ENCODE results near the gene CALCOCO1. TPM values are rescaled to one million over a fixed set of nuclear protein-coding genes. Genes with fewer than 3 reads are reported as not detected.

CALCOCO1 gene
- total and polyA plus RNA-seq, 12 donors: 48.0 to 187 (median 122) TPM

DNA sequence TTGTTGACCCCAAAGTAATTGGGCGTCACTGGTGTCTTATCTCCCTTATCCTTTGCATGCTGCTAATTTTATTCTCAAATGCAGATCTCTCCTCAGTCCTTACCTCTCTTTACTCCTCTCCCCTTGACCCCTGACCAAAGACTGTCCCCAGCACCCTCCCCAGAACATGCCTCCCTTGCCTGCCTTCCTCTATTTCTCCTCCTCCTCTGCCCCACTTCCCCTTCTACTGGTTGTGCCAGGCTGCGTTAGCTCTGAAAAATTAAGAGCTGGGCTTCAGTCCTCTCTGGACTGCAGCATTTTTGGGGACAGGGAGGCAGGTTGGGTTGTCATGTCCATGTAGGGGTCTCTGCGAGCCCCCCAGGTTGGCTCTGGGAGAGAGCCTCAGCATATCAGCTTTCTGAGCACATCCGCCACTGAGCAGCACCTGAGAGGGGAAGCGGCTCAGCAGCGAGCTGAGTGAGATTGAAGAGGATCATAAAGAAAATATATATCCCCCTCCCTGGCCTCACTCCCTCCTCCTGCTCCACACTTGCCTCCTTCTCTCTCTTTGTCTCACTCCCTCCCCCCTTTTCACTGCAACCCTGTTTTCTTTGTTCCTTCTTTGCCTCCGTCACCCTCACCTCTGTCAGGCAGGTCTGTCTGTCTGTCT, 31.0 kb upstream of the CALCOCO1 start:
- intact Hi-C loops (cut with DNase I): no loop called here
- Histone ChIP-seq H3K4me3 (no peak overlapping the region), H3K4me1 (replicated peaks in 1 of 2) (peaks cover 0 to 4% of the 10 kb centered on the region in 2 donors), H3K27me3 (peaks cover 26% of the 10 kb centered on the region), H3K27ac (no peak overlapping the region), H3K36me3 (replicated peaks in 1 of 2) (no peaks in the 10 kb centered on the region), H3K9me3 (replicated peaks in 1 of 3) (no peaks in the 10 kb centered on the region)
- WGBS, 4 donors: 31 to 41% (median 35%) methylated on average over 7 of the region's 7 CpGs
- TF ChIP-seq POLR2A (IDR thresholded peaks at IDR 0.05): no peak
- TF ChIP-seq, protein P1, sequence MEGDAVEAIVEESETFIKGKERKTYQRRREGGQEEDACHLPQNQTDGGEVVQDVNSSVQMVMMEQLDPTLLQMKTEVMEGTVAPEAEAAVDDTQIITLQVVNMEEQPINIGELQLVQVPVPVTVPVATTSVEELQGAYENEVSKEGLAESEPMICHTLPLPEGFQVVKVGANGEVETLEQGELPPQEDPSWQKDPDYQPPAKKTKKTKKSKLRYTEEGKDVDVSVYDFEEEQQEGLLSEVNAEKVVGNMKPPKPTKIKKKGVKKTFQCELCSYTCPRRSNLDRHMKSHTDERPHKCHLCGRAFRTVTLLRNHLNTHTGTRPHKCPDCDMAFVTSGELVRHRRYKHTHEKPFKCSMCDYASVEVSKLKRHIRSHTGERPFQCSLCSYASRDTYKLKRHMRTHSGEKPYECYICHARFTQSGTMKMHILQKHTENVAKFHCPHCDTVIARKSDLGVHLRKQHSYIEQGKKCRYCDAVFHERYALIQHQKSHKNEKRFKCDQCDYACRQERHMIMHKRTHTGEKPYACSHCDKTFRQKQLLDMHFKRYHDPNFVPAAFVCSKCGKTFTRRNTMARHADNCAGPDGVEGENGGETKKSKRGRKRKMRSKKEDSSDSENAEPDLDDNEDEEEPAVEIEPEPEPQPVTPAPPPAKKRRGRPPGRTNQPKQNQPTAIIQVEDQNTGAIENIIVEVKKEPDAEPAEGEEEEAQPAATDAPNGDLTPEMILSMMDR (IDR thresholded peaks at IDR 0.05): no peak
- DNase-seq: no peak

DNA sequence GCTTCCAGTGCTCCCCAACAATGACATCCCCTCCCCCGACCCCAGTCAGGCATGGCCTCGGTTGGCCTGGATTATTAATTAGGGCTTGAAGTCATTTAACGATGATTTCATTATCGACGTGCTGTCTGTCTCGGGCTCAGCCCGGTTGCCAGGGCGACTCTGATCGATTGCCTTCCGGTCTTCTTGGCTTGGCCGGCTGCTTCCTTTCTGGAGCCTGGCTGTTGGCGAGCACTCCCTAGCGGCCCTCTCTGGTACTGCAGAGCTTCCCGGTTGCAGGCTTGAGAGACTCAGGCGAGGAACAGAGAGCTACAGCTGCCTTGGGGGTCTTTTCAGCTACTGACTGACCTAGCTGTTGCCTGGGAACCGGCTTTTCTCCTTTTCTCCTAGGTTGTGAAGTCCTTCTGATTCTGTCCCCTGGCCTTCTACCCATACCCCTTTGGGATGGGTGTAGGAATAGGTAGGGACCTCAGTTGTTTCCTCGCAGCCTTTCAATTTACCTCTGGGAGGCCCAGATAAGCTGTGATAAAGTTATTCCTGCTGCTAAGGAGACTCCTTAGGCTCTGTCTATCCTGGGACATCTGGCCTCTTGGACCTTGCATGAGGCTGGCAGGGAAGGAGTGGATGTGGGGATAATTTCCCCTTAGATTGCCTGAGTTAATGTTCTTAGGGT, 30.0 kb upstream of the CALCOCO1 start:
- Histone ChIP-seq H3K9me3 (replicated peaks in 1 of 3) (no peaks in the 10 kb centered on the region), H3K27ac (no peak overlapping the region), H3K4me1 (replicated peaks in 1 of 2) (peaks cover 0 to 4% of the 10 kb centered on the region in 2 donors), H3K36me3 (replicated peaks in 1 of 2) (no peaks in the 10 kb centered on the region), H3K27me3 (peaks cover 21% of the 10 kb centered on the region), H3K4me3 (peak overlapping the region in 1 of 4 donors; percentile 23)
- WGBS, 4 donors: 8 to 9% (median 8%) methylated on average over 16 to 17 of the region's 17 CpGs
- TF ChIP-seq POLR2A (IDR thresholded peaks at IDR 0.05): no peak
- TF ChIP-seq, protein P1 (IDR thresholded peaks at IDR 0.05): peak; percentile 71 to 96 (median 84)
- DNase-seq: peak; percentile 78 to 92 (median 83)
- intact Hi-C loops (cut with DNase I): no loop called here

DNA sequence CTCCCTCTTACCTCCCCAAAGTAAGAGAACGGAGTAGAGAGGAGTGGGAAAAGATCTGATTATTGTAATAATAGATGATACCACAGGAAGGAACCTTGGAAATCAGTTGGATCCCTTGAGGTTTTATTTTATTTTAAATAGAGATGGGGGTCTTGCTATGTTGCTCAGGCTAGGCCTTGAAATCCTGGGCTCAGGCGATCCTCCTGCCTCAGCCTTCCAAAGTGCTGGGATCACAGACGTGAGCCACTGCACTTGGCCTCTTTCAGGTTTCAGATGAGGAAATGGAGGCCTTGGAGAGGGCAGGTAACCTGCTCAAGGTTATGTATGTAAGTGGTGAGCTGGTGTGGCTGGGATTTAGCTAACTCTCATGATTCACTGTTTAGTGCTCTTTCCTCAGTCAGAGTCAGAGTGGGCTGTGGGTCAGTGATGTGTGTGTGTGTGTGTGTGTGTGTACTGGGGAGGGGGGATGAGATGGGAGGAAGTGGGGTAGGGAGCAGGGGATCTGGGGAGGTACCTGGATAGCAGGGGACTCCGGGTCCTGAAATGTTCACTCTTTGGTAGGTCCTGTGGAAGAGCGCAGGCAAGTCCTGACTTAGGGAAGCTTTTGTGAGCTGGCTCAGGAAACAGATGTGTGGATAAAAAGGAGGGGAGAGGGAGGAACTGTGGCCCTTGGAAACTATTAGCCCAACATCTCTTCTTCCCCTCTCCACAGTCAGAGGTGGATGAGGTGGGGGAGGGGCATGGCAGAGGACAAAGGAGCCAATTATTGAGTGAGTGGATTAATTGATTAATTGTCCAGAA, 29.2 kb upstream of the CALCOCO1 start:
- no peaks in the 10 kb centered on the region for H3K9me3 ChIP-seq (replicated peaks in 1 of 3)
- intact Hi-C loops (cut with DNase I): no loop called here
- peak overlapping the region in 1 of 4 donors; percentile 23 for H3K4me3 ChIP-seq
- TF ChIP-seq, protein P1 (IDR thresholded peaks at IDR 0.05): no peak
- TF ChIP-seq POLR2A (IDR thresholded peaks at IDR 0.05): no peak
- 73 to 89% (median 82%) methylated on average over 5 of the region's 5 CpGs for WGBS, 4 donors
- H3K4me1 ChIP-seq (replicated peaks in 1 of 2): peaks cover under 1 to 9% of the 10 kb centered on the region in 2 donors
- H3K27ac ChIP-seq: no peak overlapping the region
- no peak for DNase-seq
- peaks cover 22% of the 10 kb centered on the region for H3K27me3 ChIP-seq
- no peaks in the 10 kb centered on the region for H3K36me3 ChIP-seq (replicated peaks in 1 of 2)

DNA sequence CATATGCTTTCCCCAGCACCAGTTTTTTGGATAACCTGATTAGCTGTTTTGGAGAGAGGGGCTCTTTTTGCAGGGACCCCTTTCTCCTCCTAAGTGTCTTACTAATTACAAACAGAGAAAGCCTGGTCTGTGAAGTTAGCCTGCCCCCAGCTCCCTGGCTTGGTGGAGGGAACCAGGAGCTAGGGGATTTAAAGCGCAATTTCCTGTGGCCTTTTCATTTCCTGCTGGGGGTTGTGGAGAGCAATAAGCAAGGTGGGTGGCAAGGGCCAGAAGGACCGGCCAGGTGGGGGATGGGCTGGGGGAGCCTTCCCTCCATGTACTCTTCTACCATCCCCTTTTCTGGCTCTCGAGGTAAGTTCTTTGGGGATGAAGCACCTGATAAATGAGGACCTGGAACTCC, 28.6 kb upstream of the CALCOCO1 start:
- Histone ChIP-seq H3K4me3 (no peak overlapping the region), H3K36me3 (replicated peaks in 1 of 2) (no peaks in the 10 kb centered on the region), H3K27me3 (peaks cover 28% of the 10 kb centered on the region), H3K9me3 (replicated peaks in 1 of 3) (no peaks in the 10 kb centered on the region), H3K27ac (no peak overlapping the region), H3K4me1 (replicated peaks in 1 of 2) (peaks cover 6 to 15% of the 10 kb centered on the region in 2 donors)
- TF ChIP-seq, protein P1 (IDR thresholded peaks at IDR 0.05): no peak
- TF ChIP-seq POLR2A (IDR thresholded peaks at IDR 0.05): no peak
- WGBS, 4 donors: 50 to 62% (median 52%) methylated on average over 3 of the region's 3 CpGs
- intact Hi-C loops (cut with DNase I): no loop called here
- no peak for DNase-seq

All from adrenal gland (tissue), 12 donors.